ENCODE results near the gene NAALADL1. TPM values are rescaled to one million over a fixed set of nuclear protein-coding genes. Genes with fewer than 3 reads are reported as not detected.

The NAALADL1 gene
- total and polyA plus RNA-seq, 9 of the 15 experiments (the other 6 are each of a cell fraction or from before 2014, with no cell fraction given), result 0.06 to 0.72 (median 0.22) TPM; not detected in 4

DNA sequence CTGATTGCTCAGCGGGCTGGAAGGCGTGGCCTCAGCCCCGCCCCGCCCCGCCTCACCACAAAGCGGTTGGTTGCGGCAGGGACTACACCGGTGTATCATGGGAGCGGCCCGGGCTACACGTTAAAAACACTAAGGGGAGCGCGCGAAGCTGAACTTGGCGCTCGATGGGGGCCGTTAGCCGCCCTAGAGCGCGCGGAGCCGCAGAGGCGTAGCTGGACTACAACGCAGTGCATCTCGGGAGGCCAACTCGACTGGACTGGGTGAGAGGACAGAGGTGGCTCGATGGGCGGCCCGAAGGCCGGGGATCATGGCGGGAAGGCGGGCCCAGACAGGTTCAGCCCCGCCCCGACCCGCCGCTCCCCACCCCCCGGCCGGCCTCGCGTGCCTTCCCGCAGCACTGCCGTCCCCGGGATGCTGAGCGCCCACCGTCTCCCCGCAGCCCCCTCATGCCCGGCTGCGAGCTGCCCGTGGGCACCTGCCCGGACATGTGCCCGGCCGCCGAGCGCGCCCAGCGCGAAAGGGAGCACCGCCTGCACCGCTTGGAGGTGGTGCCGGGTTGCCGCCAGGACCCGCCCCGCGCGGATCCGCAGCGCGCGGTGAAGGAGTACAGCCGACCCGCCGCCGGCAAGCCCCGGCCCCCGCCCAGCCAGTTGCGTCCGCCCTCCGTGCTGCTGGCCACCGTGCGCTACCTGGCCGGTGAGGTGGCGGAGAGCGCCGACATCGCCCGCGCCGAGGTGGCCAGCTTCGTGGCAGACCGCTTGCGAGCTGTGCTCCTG, 17.3 kb downstream of the NAALADL1 start, which contains the start of gene SAC3D1 (continued):
- peak in 1 of 2 experiments; percentile 46; a peak in 1 of 4 replicates for TF ChIP-seq SIN3A (IDR thresholded peaks at IDR 0.05; ENCODE audit: borderline replicate concordance in 2 of 2, control insufficient read depth in 1 of 2, low read depth in 2 of 2, low read length in 2 of 2)
- no peak for TF ChIP-seq CHD2 (IDR thresholded peaks at IDR 0.05; ENCODE audit: low read depth, low read length)
- TF ChIP-seq ZNF444 (CRISPR knock-in tag; IDR thresholded peaks at IDR 0.05), result no peak
- no peak for TF ChIP-seq NCOR1 (IDR thresholded peaks at IDR 0.05)
- TF ChIP-seq, protein P1, sequence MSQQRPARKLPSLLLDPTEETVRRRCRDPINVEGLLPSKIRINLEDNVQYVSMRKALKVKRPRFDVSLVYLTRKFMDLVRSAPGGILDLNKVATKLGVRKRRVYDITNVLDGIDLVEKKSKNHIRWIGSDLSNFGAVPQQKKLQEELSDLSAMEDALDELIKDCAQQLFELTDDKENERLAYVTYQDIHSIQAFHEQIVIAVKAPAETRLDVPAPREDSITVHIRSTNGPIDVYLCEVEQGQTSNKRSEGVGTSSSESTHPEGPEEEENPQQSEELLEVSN (IDR thresholded peaks at IDR 0.05; ENCODE audit: borderline replicate concordance in 1 of 2, extremely low read depth in 1 of 2, insufficient read depth in 1 of 2, insufficient read length in 1 of 2, low read depth in 1 of 2, low read length in 1 of 2, poor library complexity in 1 of 2, severe bottlenecking in 1 of 2), result peak; percentile 56 to 75
- TF ChIP-seq NR2C1 (IDR thresholded peaks at IDR 0.05), result peak; percentile 84
- TF ChIP-seq NR2C1 (tag; IDR thresholded peaks at IDR 0.05), result peak; percentile 94
- TF ChIP-seq ZNF695 (CRISPR knock-in tag; IDR thresholded peaks at IDR 0.05), result no peak
- TF ChIP-seq ADNP (tag; IDR thresholded peaks at IDR 0.05), result no peak
- no peak for TF ChIP-seq ZC3H8 (IDR thresholded peaks at IDR 0.05)
- no peak for TF ChIP-seq RFX1 (IDR thresholded peaks at IDR 0.05)
- TF ChIP-seq TFAM (CRISPR knock-in tag; conservative IDR thresholded peaks at IDR 0.05), result no peak
- no peak for TF ChIP-seq ZBTB7A (IDR thresholded peaks at IDR 0.05; ENCODE audit: borderline replicate concordance, control insufficient read depth, low read depth, low read length)
- no peak for TF ChIP-seq BRF1 (IDR thresholded peaks at IDR 0.05; ENCODE audit: borderline replicate concordance, extremely low read depth, insufficient read length)
- no peak for TF ChIP-seq MTF1 (CRISPR knock-in tag; IDR thresholded peaks at IDR 0.05; ENCODE audit: borderline replicate concordance)
- no peak for TF ChIP-seq PPARD (CRISPR knock-in tag; IDR thresholded peaks at IDR 0.05)
- peak; percentile 61 to 63 for TF ChIP-seq NRF1 (conservative IDR thresholded peaks at IDR 0.05 in 1 of 2, IDR thresholded peaks at IDR 0.05 in 1 of 2)
- TF ChIP-seq HMG20A (CRISPR knock-in tag; conservative IDR thresholded peaks at IDR 0.05), result no peak
- TF ChIP-seq, protein P2, sequence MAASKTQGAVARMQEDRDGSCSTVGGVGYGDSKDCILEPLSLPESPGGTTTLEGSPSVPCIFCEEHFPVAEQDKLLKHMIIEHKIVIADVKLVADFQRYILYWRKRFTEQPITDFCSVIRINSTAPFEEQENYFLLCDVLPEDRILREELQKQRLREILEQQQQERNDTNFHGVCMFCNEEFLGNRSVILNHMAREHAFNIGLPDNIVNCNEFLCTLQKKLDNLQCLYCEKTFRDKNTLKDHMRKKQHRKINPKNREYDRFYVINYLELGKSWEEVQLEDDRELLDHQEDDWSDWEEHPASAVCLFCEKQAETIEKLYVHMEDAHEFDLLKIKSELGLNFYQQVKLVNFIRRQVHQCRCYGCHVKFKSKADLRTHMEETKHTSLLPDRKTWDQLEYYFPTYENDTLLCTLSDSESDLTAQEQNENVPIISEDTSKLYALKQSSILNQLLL (CRISPR knock-in tag; IDR thresholded peaks at IDR 0.05; ENCODE audit: borderline replicate concordance), result no peak
- no peak for TF ChIP-seq ESRRB (CRISPR knock-in tag; IDR thresholded peaks at IDR 0.05; ENCODE audit: borderline replicate concordance)
- TF ChIP-seq ZNF212 (CRISPR knock-in tag; IDR thresholded peaks at IDR 0.05), result no peak
- no peak for TF ChIP-seq ZZZ3 (IDR thresholded peaks at IDR 0.05)
- TF ChIP-seq NCOA4 (IDR thresholded peaks at IDR 0.05; ENCODE audit: partially characterized antibody), result no peak
- TF ChIP-seq RAD51 (IDR thresholded peaks at IDR 0.05; ENCODE audit: borderline replicate concordance, low read depth), result no peak
- no peak for TF ChIP-seq ZNF12 (CRISPR knock-in tag; IDR thresholded peaks at IDR 0.05)
- peak; percentile 79 for TF ChIP-seq POLR2H (tag; IDR thresholded peaks at IDR 0.05; ENCODE audit: low read depth)
- TF ChIP-seq ZNF239 (CRISPR knock-in tag; IDR thresholded peaks at IDR 0.05), result no peak
- TF ChIP-seq DMBX1 (CRISPR knock-in tag; IDR thresholded peaks at IDR 0.05; ENCODE audit: borderline replicate concordance), result no peak
- no peak for TF ChIP-seq TEAD2 (tag; IDR thresholded peaks at IDR 0.05)

All from K562 (cell line).